ENCODE results near the gene ICAM3. TPM values are rescaled to one million over a fixed set of nuclear protein-coding genes. Genes with fewer than 3 reads are reported as not detected.

ICAM3 gene
- total RNA-seq, 2 donors from 2014 or later, result 27.2 to 31.8 TPM

DNA sequence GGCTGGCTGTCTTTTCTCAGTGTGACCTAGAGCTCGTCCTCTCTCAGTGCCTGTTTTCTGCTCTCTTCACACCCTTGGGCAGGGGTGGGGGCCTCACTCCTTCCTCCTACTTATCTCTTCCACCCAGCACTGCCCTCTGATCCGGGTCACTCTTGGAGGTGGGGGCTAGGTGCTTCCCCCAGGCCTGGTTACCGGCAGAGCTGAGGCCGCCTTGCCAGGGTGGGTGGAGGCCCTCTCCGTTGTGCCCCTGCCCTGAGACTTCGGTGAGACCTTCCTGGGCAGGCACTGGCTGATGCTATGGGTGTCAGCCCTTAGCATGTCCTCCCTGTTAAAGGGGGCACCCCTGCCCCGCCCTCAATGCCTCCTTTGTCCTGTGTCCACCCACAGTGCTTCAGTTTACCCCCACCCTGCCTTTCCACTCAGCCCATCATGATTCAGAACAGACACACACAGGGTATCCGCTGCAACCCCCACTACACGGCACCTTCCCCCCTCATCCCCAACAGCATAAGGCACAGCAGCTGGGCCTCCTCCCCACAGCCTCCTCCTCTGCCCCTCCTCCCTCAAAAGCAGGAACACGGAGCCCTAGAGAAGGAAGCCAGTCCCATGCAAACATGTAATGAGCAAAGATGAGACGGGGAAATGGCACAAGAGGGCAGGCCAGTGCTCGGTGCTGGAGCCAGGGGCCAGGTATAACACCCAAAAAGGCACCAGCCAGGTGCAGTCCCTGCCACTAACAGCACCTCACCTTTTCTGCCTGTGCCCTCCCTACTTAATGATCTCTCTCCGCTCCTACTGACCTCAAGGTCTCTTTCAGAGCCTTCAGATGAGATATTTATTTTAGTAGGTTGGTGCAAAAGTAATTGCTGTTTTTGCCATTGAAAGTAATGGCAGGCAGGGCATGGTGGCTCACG lies 39.6 kb downstream of the ICAM3 start:
- no peaks in the 10 kb centered on the region for H3K36me3 ChIP-seq
- intact Hi-C loops (cut with DNase I), result no loop called here
- H3K27me3 ChIP-seq, result peaks cover 18% of the 10 kb centered on the region
- no peak for DNase-seq
- TF ChIP-seq, protein P1, sequence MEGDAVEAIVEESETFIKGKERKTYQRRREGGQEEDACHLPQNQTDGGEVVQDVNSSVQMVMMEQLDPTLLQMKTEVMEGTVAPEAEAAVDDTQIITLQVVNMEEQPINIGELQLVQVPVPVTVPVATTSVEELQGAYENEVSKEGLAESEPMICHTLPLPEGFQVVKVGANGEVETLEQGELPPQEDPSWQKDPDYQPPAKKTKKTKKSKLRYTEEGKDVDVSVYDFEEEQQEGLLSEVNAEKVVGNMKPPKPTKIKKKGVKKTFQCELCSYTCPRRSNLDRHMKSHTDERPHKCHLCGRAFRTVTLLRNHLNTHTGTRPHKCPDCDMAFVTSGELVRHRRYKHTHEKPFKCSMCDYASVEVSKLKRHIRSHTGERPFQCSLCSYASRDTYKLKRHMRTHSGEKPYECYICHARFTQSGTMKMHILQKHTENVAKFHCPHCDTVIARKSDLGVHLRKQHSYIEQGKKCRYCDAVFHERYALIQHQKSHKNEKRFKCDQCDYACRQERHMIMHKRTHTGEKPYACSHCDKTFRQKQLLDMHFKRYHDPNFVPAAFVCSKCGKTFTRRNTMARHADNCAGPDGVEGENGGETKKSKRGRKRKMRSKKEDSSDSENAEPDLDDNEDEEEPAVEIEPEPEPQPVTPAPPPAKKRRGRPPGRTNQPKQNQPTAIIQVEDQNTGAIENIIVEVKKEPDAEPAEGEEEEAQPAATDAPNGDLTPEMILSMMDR (IDR thresholded peaks at IDR 0.05), result no peak
- no peak overlapping the region for H3K4me3 ChIP-seq
- no peaks in the 10 kb centered on the region for H3K9me3 ChIP-seq
- no peak overlapping the region for H3K27ac ChIP-seq
- peaks cover 13% of the 10 kb centered on the region for H3K4me1 ChIP-seq
- peak overlapping the region in 1 of 2 donors; percentile 44 for H3K9ac ChIP-seq (ENCODE audit: low read depth in 2 of 2, low read length in 2 of 2)

DNA sequence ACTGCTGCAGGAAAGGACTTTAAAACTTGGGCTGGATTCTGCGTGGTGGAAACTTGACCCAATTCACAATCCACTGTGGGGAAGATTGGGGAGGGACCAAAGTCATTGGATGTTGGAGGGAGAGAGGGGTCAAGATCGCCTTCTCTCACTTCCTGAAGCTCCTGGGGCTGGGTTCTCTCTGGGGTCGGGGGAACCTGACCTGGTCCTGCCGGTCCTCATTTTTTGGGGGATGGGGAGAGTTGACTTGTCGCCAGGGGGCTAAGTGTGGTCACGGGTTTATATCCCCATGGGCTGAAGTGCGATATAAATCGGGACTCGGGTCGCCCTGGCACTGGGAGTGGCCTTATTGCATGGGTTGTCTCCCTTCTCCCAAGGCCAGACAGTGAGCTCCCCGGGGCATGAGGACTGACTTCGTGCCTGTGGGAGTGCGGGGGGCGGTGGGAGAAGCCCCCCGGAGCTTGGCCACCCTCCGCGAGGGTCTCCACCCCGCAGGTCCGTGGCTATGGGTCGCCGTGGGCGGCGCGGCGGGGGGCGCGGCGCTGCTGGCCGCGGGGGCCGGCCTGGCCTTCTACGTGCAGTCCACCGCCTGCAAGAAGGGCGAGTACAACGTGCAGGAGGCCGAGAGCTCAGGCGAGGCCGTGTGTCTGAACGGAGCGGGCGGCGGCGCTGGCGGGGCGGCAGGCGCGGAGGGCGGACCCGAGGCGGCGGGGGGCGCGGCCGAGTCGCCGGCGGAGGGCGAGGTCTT lies 43.4 kb downstream of the ICAM3 start:
- Histone ChIP-seq H3K9me3 (no peaks in the 10 kb centered on the region), H3K4me1 (peaks cover 21% of the 10 kb centered on the region), H3K27me3 (peaks cover 54% of the 10 kb centered on the region), H3K27ac (no peak overlapping the region), H3K9ac (ENCODE audit: low read depth in 2 of 2, low read length in 2 of 2) (peak overlapping the region; percentile 44 to 55), H3K4me3 (peak overlapping the region; percentile 22), H3K36me3 (no peaks in the 10 kb centered on the region)
- no peak for DNase-seq
- intact Hi-C loops (cut with DNase I), result no loop called here
- TF ChIP-seq, protein P1 (IDR thresholded peaks at IDR 0.05), result no peak

DNA sequence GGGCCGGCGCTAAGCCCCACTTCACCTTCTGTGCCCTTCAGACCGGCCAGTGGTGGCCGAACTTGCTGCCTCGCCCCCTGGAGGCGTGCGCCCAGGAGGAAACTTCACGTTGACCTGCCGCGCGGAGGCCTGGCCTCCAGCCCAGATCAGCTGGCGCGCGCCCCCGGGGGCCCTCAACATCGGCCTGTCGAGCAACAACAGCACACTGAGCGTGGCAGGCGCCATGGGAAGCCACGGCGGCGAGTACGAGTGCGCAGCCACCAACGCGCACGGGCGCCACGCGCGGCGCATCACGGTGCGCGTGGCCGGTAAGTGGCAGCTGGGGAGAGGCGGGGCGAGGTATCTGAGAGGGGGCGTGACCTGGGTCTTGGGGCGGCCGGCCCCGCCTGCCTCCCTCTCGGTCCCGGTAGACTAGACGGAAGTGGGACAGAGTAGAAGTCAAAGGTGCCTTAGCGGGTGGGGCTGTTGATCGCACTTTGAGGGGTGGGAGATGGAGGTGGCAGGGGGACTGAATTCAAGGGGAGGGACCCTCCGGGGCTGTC lies 44.0 kb downstream of the ICAM3 start:
- H3K36me3 ChIP-seq, result no peaks in the 10 kb centered on the region
- TF ChIP-seq, protein P1 (IDR thresholded peaks at IDR 0.05), result no peak
- no peaks in the 10 kb centered on the region for H3K9me3 ChIP-seq
- peak overlapping the region; percentile 22 for H3K4me3 ChIP-seq
- peaks cover 28% of the 10 kb centered on the region for H3K4me1 ChIP-seq
- no peak overlapping the region for H3K27ac ChIP-seq
- peaks cover 60% of the 10 kb centered on the region for H3K27me3 ChIP-seq
- peak; percentile 58 for DNase-seq
- intact Hi-C loops (cut with DNase I), result no loop called here
- H3K9ac ChIP-seq (ENCODE audit: low read depth in 2 of 2, low read length in 2 of 2), result peak overlapping the region; percentile 44 to 55

DNA sequence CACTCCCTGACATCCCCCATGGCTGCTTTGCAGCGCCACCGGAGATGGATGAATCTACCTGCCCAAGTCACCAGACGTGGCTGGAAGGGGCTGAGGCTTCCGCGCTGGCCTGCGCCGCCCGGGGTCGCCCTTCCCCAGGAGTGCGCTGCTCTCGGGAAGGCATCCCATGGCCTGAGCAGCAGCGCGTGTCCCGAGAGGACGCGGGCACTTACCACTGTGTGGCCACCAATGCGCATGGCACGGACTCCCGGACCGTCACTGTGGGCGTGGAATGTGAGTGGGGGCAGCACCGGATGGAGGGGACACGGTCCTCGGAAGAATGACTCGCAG lies 45.1 kb downstream of the ICAM3 start:
- Histone ChIP-seq H3K4me3 (no peak overlapping the region), H3K9me3 (no peaks in the 10 kb centered on the region), H3K27ac (no peak overlapping the region), H3K36me3 (no peaks in the 10 kb centered on the region), H3K27me3 (peaks cover 71% of the 10 kb centered on the region), H3K4me1 (peaks cover 36% of the 10 kb centered on the region), H3K9ac (ENCODE audit: low read depth in 2 of 2, low read length in 2 of 2) (no peak overlapping the region)
- DNase-seq, result no peak
- intact Hi-C loops (cut with DNase I), result no loop called here
- TF ChIP-seq, protein P1 (IDR thresholded peaks at IDR 0.05), result no peak

DNA sequence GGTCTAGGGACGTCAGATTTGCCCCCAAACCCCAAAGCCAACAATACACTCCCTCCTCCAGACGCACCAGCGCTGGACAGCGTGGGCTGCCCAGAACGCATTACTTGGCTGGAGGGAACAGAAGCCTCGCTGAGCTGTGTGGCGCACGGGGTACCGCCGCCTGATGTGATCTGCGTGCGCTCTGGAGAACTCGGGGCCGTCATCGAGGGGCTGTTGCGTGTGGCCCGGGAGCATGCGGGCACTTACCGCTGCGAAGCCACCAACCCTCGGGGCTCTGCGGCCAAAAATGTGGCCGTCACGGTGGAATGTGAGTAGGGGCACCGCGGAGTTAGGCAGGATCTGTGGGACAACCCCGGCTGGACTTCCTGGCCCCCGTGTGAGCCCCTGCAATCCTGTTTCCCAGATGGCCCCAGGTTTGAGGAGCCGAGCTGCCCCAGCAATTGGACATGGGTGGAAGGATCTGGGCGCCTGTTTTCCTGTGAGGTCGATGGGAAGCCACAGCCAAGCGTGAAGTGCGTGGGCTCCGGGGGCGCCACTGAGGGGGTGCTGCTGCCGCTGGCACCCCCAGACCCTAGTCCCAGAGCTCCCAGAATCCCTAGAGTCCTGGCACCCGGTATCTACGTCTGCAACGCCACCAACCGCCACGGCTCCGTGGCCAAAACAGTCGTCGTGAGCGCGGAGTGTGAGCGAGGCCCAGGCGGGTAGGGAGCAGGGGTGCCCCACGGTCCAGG lies 45.6 kb downstream of the ICAM3 start:
- Histone ChIP-seq H3K4me1 (peaks cover 41% of the 10 kb centered on the region), H3K27me3 (peaks cover 76% of the 10 kb centered on the region), H3K27ac (no peak overlapping the region), H3K4me3 (no peak overlapping the region), H3K9ac (ENCODE audit: low read depth in 2 of 2, low read length in 2 of 2) (no peak overlapping the region), H3K36me3 (no peaks in the 10 kb centered on the region), H3K9me3 (no peaks in the 10 kb centered on the region)
- intact Hi-C loops (cut with DNase I), result no loop called here
- TF ChIP-seq, protein P1 (IDR thresholded peaks at IDR 0.05), result no peak
- no peak for DNase-seq

Data from colonic mucosa (tissue), 4 donors.